Body of pancreas (tissue), 4 donors: ENCODE results near the gene RFC3.

Source experiments
- CTCF ChIP-seq, 7 experiments: fragments of 450-650 bp in 4 of 7; fragments of 200-600 bp in 3 of 7; sonication (generic) in 3 of 7; IDR thresholded peaks; one replicate each; pipeline ENCODE4 v1.5.1; 2016 to 2019; ENCODE audit warnings: antibody characterized with exemption in 7 of 7
- POLR2A ChIP-seq, 3 donors: fragments of 450-650 bp; IDR thresholded peaks; one replicate each; pipeline ENCODE4 v1.6.1; 2016; ENCODE audit warnings: antibody characterized with exemption in 3 of 3, mild to moderate bottlenecking in 2 of 3

- no peak for TF ChIP-seq CTCF (IDR thresholded peaks at IDR 0.05)
- TF ChIP-seq POLR2A (IDR thresholded peaks at IDR 0.05), result no peak
These were observed 28.5 kb downstream of the RFC3 start for GRCh38 chr13:33846303-33847062.
